Activated T-cell treated with anti-CD3 and anti-CD28 coated beads, Interleukin-2, amount 50 U/mL, for 72 hours (primary cell): Measurements from ENCODE around the gene OR51E1. TPM values are rescaled to one million over a fixed set of nuclear protein-coding genes. Genes with fewer than 3 reads are reported as not detected.

ENCODE experiments used
- ATAC-seq, 2 donors: fragments of 150-1000 bp; cut with Tn5 transposase; replicated peaks in 1 of 2; 2 replicates each; pipeline ENCODE4 v1.10.0; 2021; ENCODE audit warnings: moderate library complexity in 2 of 2, mild to moderate bottlenecking in 1 of 2
- DNase-seq, 2 donors: peaks; one replicate each; pipeline ENCODE4 v3.0.0; 2021 to 2022; ENCODE audit warnings: mixed read lengths in 1 of 2
- H3K27ac Mint-ChIP-seq: one replicate; pipeline ENCODE4 v1.8.0; 2022; ENCODE audit warnings: mild to moderate bottlenecking, moderate library complexity, mixed read lengths
- H3K27me3 Mint-ChIP-seq: one replicate; pipeline ENCODE4 v1.8.0; 2022; ENCODE audit warnings: low read depth, mixed read lengths
- H3K36me3 Mint-ChIP-seq, 2 donors: one replicate each; pipeline ENCODE4 v1.8.0; 2022; ENCODE audit warnings: mixed read lengths in 2 of 2, mild to moderate bottlenecking in 1 of 2; ENCODE audit not compliant: insufficient read depth in 2 of 2
- H3K4me1 Mint-ChIP-seq: one replicate; pipeline ENCODE4 v1.8.0; 2022; ENCODE audit warnings: low read depth, mixed read lengths
- H3K4me3 Mint-ChIP-seq, 2 donors: one replicate each; pipeline ENCODE4 v1.8.0; 2022; ENCODE audit warnings: mild to moderate bottlenecking in 2 of 2, mixed read lengths in 2 of 2, moderate library complexity in 2 of 2
- H3K9me3 Mint-ChIP-seq, 2 donors: one replicate each; pipeline ENCODE4 v1.8.0; 2022; ENCODE audit warnings: mixed read lengths in 2 of 2
- total RNA-seq, 2 donors: library from RNA; stranded (reverse); gene quantifications; one replicate each; pipeline ENCODE4 v1.2.3, GENCODE V29; 2022

OR51E1 gene
- not detected for total RNA-seq

- Mint-ChIP-seq H3K27ac (no peak within 1 kb of the TSS), H3K27me3 (peaks cover 25% of the 10 kb centered on the region), H3K9me3 (no peaks in the 10 kb centered on the region), H3K36me3 (no peaks in the 10 kb centered on the region), H3K4me3 (no peak within 1 kb of the TSS), H3K4me1 (no peaks in the 10 kb centered on the region)
- no peak for DNase-seq
- ATAC-seq = no peak
Observed at GRCh38 chr11:4643682-4644081, at the start of gene OR51E1. TSS of gene OR51E1 (plus strand) at chr11:4643982. CDS start at chr11:4652527, 8,545 bp downstream.

DNA sequence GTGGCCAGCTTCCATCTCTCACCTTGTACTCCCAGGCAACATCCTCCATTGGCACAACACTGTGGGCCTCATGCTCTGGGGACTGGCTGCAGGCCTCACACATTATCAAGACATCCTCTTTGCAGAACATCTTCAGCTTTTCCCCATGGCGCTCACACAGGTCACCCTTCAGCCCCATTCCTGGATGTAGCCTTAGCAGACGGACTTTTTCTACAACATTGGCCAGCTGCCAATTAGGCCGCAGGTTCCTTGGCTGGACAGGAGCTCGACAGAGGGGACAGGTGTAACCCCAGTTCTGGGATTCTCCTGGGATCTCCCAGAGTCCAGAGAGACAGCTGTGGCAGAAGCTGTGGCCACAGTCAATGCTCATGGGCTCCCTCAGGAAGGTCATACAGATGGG lies 38.7 kb upstream of the OR51E1 start:
- Mint-ChIP-seq H3K4me1 (peaks cover 38% of the 10 kb centered on the region), H3K9me3 (peaks cover 0 to 3% of the 10 kb centered on the region in 2 donors), H3K4me3 (no peak overlapping the region), H3K36me3 (peaks cover 0 to 2% of the 10 kb centered on the region in 2 donors), H3K27me3 (no peaks in the 10 kb centered on the region), H3K27ac (no peak overlapping the region)
- no peak for DNase-seq
- ATAC-seq = no peak

DNA sequence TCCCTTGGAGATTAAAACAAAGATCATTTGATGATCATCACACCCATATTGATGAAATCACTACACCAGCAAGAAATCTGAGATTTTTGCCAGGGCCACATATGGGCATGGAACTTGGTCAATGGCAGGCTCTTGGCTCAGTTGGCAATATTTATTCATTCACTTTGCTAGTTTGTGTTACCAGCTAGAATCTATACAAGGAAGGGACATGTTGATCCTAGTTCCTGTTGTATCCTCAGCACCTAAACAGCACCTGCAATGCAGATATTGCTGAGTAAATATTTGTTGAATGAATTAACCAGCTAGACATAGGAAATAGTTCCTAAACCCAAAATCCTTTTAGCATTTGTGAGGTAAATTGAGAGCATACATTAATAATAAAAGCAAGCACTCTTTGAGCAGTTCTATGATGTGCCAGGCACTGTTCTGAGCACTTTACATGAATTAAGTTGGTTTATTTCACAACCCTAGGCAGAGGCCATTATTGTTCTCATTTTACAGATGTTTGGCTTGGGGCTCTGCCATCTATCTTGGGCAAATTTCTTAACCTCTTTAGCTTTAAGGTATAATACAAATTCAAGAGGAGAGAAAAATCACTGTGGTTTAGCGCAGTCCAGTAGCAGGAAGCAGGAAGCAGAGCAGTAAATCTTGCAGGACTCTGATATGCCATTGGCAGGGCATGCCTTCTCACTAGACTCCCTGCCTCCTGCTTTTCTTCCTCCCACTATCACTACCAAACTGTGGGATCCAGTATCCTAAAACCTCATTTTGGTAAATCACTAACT lies 37.4 kb upstream of the OR51E1 start:
- peak overlapping the region; percentile 94 to 98 for H3K4me3 Mint-ChIP-seq
- no peaks in the 10 kb centered on the region for H3K27me3 Mint-ChIP-seq
- H3K36me3 Mint-ChIP-seq = peaks cover 0 to 2% of the 10 kb centered on the region in 2 donors
- peaks cover 2 to 3% of the 10 kb centered on the region in 2 donors for H3K9me3 Mint-ChIP-seq
- DNase-seq (no peak), ATAC-seq (no peak)
- H3K4me1 Mint-ChIP-seq = peaks cover 45% of the 10 kb centered on the region
- peak overlapping the region; percentile 98 for H3K27ac Mint-ChIP-seq

- Mint-ChIP-seq H3K4me3 (peak overlapping the region; percentile 94 to 98), H3K4me1 (peaks cover 45% of the 10 kb centered on the region), H3K9me3 (peaks cover 2 to 3% of the 10 kb centered on the region in 2 donors), H3K27ac (peak overlapping the region; percentile 98), H3K27me3 (no peaks in the 10 kb centered on the region), H3K36me3 (peaks cover 0 to 1% of the 10 kb centered on the region in 2 donors)
- no peak for DNase-seq
- ATAC-seq = no peak
Observed at GRCh38 chr11:4607096-4607495, 36.7 kb upstream of the OR51E1 start.

DNA sequence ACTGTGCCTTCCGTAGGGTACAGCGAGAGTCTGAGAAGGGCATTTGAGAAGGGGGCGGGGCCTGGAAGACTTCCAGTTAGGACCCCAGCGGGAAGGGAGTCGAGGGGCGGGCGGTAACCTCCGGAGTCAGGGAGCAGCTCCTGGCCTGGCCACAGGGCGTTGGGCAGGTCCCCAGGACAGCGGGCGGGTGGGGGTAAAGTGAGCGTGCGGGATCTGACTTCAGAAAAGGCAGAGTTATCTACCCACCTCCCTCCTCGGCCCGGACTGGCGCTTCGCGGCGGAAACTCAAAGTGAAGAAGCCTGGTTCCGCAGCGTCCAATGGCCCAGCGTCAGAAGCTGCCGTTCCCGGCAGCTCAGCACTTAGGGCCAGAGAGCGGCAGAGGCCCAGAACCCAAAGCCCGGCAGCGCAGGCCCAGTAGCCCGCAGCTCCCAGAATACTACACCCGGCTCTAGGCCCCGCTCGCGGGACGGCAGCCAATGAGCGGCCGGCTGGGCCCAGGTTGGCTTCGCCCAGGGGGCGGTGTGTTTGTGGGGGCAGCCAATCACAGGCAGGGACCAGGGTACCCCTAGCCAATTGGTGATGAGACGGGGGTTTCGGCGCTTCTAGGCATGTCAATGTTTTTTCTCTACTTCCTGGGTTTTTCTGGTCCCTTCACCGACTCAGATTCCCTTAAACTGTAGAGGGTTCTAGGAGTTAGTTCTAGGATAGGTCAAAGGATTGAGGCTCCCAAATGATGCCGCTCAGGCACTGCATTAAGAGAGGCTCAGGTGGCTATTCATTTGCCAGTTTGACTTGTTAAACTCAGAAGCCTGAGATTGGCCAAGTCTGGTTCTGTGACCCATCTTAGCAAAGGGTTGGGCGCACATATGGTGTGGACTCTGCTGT lies 35.8 kb upstream of the OR51E1 start, which contains the start of gene TRIM68:
TRIM68 (minus strand) TSS at position 451 of the 886 bp plus-strand sequence. CDS start 2,727 bp downstream, outside the sequence.
- Mint-ChIP-seq H3K4me3 (peak within 1 kb of the TSS; percentile 94 to 98), H3K36me3 (no peaks in the 10 kb centered on the region), H3K27ac (peak within 1 kb of the TSS; percentile 98), H3K4me1 (peaks cover 45% of the 10 kb centered on the region), H3K27me3 (no peaks in the 10 kb centered on the region), H3K9me3 (peaks cover 2 to 3% of the 10 kb centered on the region in 2 donors)
- ATAC-seq (peak; percentile 100), DNase-seq (peak; percentile 97)

GRCh38 chr11:4610258-4610935 lies 33.4 kb upstream of the OR51E1 start:
- Mint-ChIP-seq H3K36me3 (no peaks in the 10 kb centered on the region), H3K27me3 (no peaks in the 10 kb centered on the region), H3K27ac (peak overlapping the region; percentile 98), H3K4me3 (peak overlapping the region; percentile 56 to 98), H3K4me1 (peaks cover 45% of the 10 kb centered on the region), H3K9me3 (peaks cover 2 to 3% of the 10 kb centered on the region in 2 donors)
- ATAC-seq = no peak
- peak; percentile 14 to 15 for DNase-seq

DNA sequence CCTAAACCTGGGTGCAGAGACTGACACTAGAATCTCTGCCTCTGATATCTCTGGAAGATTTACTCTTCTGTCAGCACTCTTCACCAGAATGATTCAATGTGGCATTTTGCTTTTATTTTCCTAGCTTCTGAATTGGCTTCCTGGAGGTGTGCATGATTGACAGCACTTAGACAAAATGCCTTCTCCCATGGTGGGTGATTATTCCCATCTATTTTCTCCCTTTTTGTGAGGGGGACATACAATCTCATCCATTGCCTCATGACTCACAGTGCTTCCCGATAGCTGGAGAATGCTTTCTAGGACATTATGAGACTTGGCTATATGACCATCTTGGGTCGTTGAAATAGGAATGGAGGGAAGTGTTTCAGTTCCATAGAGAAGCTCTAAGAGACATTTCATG lies 31.8 kb upstream of the OR51E1 start:
- Mint-ChIP-seq H3K4me3 (no peak overlapping the region), H3K36me3 (no peaks in the 10 kb centered on the region), H3K27ac (no peak overlapping the region), H3K27me3 (peaks cover 6% of the 10 kb centered on the region), H3K4me1 (peaks cover 33% of the 10 kb centered on the region), H3K9me3 (peaks cover 2 to 4% of the 10 kb centered on the region in 2 donors)
- ATAC-seq = no peak
- no peak for DNase-seq

DNA sequence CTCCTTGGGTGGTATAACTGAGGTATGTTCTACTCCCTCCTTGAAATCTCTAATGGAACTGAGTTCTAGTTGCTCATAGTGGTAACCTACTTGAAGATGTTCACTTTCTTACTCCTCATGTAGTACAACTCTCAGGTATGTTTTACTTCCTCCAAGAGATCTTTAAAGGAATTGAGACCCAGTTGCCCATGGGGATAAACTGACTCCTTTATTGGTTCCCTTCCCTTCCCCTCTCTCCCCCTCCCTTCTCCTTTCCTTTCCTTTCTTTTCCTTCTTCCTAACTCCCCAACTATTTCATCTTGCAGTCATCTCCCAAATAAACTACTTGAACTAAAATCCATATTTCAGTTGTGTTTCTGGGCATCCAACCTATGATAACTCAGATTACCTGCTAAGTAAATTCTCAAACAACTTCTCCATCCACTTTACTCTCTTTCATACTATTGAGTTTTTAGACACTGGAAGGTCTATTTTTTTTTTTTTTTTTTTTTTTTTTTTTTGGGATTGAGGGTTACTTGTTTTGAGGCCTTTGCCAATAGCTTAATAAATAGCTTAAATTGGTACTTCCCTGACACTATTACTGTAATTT lies 27.8 kb upstream of the OR51E1 start:
- ATAC-seq = no peak
- H3K27ac Mint-ChIP-seq = no peak overlapping the region
- H3K36me3 Mint-ChIP-seq = no peaks in the 10 kb centered on the region
- DNase-seq = no peak
- peaks cover 0 to 2% of the 10 kb centered on the region in 2 donors for H3K9me3 Mint-ChIP-seq
- H3K4me1 Mint-ChIP-seq = no peaks in the 10 kb centered on the region
- peaks cover 6% of the 10 kb centered on the region for H3K27me3 Mint-ChIP-seq
- H3K4me3 Mint-ChIP-seq = no peak overlapping the region

DNA sequence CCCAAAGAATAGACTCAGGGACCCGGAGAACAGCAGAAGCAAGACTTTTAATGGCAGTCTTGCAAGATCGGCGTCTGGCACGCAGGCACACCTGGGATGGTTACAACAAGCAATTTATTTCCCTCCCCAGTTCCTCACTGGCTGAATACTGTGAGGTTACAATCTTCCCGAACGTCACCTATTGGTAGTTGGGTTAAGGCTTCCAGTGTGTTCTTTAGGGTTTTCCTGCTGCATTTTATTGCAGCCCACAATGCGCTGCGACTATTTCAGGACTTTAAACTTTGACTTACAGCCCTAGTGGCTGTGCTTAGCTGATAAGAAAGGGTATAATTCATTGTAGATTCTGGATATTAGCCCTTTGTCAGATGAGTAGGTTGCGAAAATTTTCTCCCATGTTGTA lies 24.3 kb upstream of the OR51E1 start:
- Mint-ChIP-seq H3K27ac (no peak overlapping the region), H3K36me3 (no peaks in the 10 kb centered on the region), H3K4me1 (no peaks in the 10 kb centered on the region), H3K9me3 (peaks cover 0 to 2% of the 10 kb centered on the region in 2 donors), H3K4me3 (no peak overlapping the region), H3K27me3 (peaks cover 15% of the 10 kb centered on the region)
- ATAC-seq (no peak), DNase-seq (no peak)

GRCh38 chr11:4626207-4627099 lies 17.3 kb upstream of the OR51E1 start:
- Mint-ChIP-seq H3K9me3 (peaks cover 5% of the 10 kb centered on the region in 2 donors), H3K4me3 (no peak overlapping the region), H3K27me3 (peaks cover 55% of the 10 kb centered on the region), H3K4me1 (no peaks in the 10 kb centered on the region), H3K27ac (no peak overlapping the region), H3K36me3 (peaks cover 1 to 6% of the 10 kb centered on the region in 2 donors)
- peak; percentile 49 to 68 for ATAC-seq
- DNase-seq = peak; percentile 73 to 74

DNA sequence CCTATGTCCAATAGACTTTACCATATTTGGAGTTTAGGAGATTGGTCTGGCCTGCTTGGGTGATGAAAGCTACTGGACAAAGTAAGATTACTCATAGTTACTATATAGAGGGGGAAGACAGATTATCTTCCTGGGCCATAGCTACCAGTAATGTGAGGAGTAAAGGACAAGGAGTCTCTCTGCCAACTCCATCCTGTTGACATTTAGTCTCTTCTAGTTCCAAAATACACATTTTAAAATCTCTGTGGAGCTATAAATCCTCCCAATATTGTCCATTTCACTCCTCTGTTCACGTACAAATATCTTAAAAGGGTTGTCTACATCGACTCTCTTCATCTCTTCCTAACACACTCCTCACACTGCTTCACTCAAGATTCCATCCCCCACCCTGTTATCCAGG lies 7.6 kb upstream of the OR51E1 start:
- no peaks in the 10 kb centered on the region for H3K36me3 Mint-ChIP-seq
- H3K9me3 Mint-ChIP-seq = no peaks in the 10 kb centered on the region
- no peak overlapping the region for H3K27ac Mint-ChIP-seq
- no peaks in the 10 kb centered on the region for H3K4me1 Mint-ChIP-seq
- H3K4me3 Mint-ChIP-seq = no peak overlapping the region
- H3K27me3 Mint-ChIP-seq = peaks cover 3% of the 10 kb centered on the region
- DNase-seq (no peak), ATAC-seq (no peak)
